Sigmoid colon (tissue), 4 donors: ENCODE measurements around the gene FAM9C.
"Not testable (repeated sequence)": the region's sequence is repeated elsewhere in the genome, so short reads cannot be mapped to it uniquely, and the experiment has no call there.

Source experiments
- CTCF ChIP-seq, 4 experiments: fragments of 450-650 bp in 3 of 4; fragments of 200-600 bp in 1 of 4; IDR thresholded peaks; one replicate each; pipeline ENCODE4 v1.5.1; 2016 to 2019; ENCODE audit warnings: antibody characterized with exemption in 4 of 4, mild to moderate bottlenecking in 3 of 4, moderate library complexity in 2 of 4
- EP300 ChIP-seq, 4 donors: sonication (generic); formaldehyde crosslinking; IDR thresholded peaks; one replicate each; pipeline ENCODE4 v1.6.1; 2017; ENCODE audit warnings: antibody characterized with exemption in 4 of 4
- POLR2AphosphoS5 ChIP-seq, 4 donors: sonication (generic); formaldehyde crosslinking; IDR thresholded peaks; one replicate each; pipeline ENCODE4 v1.6.1; 2017; ENCODE audit warnings: antibody characterized with exemption in 4 of 4

GRCh38 chrX:13061215-13061708 lies 16.8 kb upstream of the FAM9C start:
- TF ChIP-seq CTCF, EP300, POLR2AphosphoS5 (IDR thresholded peaks at IDR 0.05): not testable (repeated sequence)
